ENCODE results near the gene SLC16A12.
"Not testable (repeated sequence)": the region's sequence is repeated elsewhere in the genome, so short reads cannot be mapped to it uniquely, and the experiment has no call there.

SLC16A12 gene

GRCh38 chr10:89414146-89414878 lies 121.1 kb downstream of the SLC16A12 start, which contains the start of gene IFIT5:
Gene IFIT5, plus strand, starts transcription at chr10:89414568. Its CDS starts 231 bp downstream, at chr10:89414799.
- no peak for TF ChIP-seq CTCF (IDR thresholded peaks at IDR 0.05; ENCODE audit: poor library complexity, severe bottlenecking)
- Histone ChIP-seq H3K36me3 (ENCODE audit: low read depth) (peaks cover 18% of the 10 kb centered on the region), H3K9me3 (ENCODE audit: severe bottlenecking) (no peaks in the 10 kb centered on the region), H3K27me3 (ENCODE audit: insufficient read depth, poor library complexity, severe bottlenecking) (no peaks in the 10 kb centered on the region), H3K4me3 (ENCODE audit: severe bottlenecking) (peak within 1 kb of the TSS; percentile 58), H3K4me1 (ENCODE audit: insufficient read depth, poor library complexity, severe bottlenecking) (peaks cover 4% of the 10 kb centered on the region), H3K27ac (ENCODE audit: poor library complexity, severe bottlenecking) (peak within 1 kb of the TSS; percentile 54)
- peak; percentile 91 for ATAC-seq (ENCODE audit: low read depth)
- DNase-seq (ENCODE audit: low spot score): peak; percentile 49

- TF ChIP-seq CTCF (IDR thresholded peaks at IDR 0.05; ENCODE audit: poor library complexity, severe bottlenecking): no peak
- Histone ChIP-seq H3K4me3 (ENCODE audit: severe bottlenecking) (no peak overlapping the region), H3K27me3 (ENCODE audit: insufficient read depth, poor library complexity, severe bottlenecking) (no peaks in the 10 kb centered on the region), H3K27ac (ENCODE audit: poor library complexity, severe bottlenecking) (peak overlapping the region; percentile 54), H3K4me1 (ENCODE audit: insufficient read depth, poor library complexity, severe bottlenecking) (no peaks in the 10 kb centered on the region), H3K9me3 (ENCODE audit: severe bottlenecking) (no peaks in the 10 kb centered on the region), H3K36me3 (ENCODE audit: low read depth) (peaks cover 12% of the 10 kb centered on the region)
- ATAC-seq (ENCODE audit: low read depth) (no peak), DNase-seq (ENCODE audit: low spot score) (no peak)
Observed at GRCh38 chr10:89413398-89413912, 121.9 kb downstream of the SLC16A12 start.

GRCh38 chr10:89412276-89412675 lies 123.1 kb downstream of the SLC16A12 start:
- H3K4me1 ChIP-seq (ENCODE audit: insufficient read depth, poor library complexity, severe bottlenecking); H3K4me3 ChIP-seq (ENCODE audit: severe bottlenecking); H3K36me3 ChIP-seq (ENCODE audit: low read depth); ATAC-seq (ENCODE audit: low read depth); H3K9me3 ChIP-seq (ENCODE audit: severe bottlenecking); H3K27ac ChIP-seq (ENCODE audit: poor library complexity, severe bottlenecking); H3K27me3 ChIP-seq (ENCODE audit: insufficient read depth, poor library complexity, severe bottlenecking); DNase-seq (ENCODE audit: low spot score): not testable (repeated sequence)

GRCh38 chr10:89411135-89411534 lies 124.3 kb downstream of the SLC16A12 start:
- H3K9me3 ChIP-seq (ENCODE audit: severe bottlenecking); H3K36me3 ChIP-seq (ENCODE audit: low read depth); DNase-seq (ENCODE audit: low spot score); H3K27me3 ChIP-seq (ENCODE audit: insufficient read depth, poor library complexity, severe bottlenecking); H3K4me3 ChIP-seq (ENCODE audit: severe bottlenecking); H3K27ac ChIP-seq (ENCODE audit: poor library complexity, severe bottlenecking); ATAC-seq (ENCODE audit: low read depth); H3K4me1 ChIP-seq (ENCODE audit: insufficient read depth, poor library complexity, severe bottlenecking): not testable (repeated sequence)

GRCh38 chr10:89410551-89410950 lies 124.8 kb downstream of the SLC16A12 start:
- not testable (repeated sequence) for ATAC-seq (ENCODE audit: low read depth); DNase-seq (ENCODE audit: low spot score); H3K4me1 ChIP-seq (ENCODE audit: insufficient read depth, poor library complexity, severe bottlenecking)

GRCh38 chr10:89409282-89409681 lies 126.1 kb downstream of the SLC16A12 start:
- H3K4me1 ChIP-seq (ENCODE audit: insufficient read depth, poor library complexity, severe bottlenecking); H3K27me3 ChIP-seq (ENCODE audit: insufficient read depth, poor library complexity, severe bottlenecking); H3K4me3 ChIP-seq (ENCODE audit: severe bottlenecking); ATAC-seq (ENCODE audit: low read depth); H3K36me3 ChIP-seq (ENCODE audit: low read depth); H3K9me3 ChIP-seq (ENCODE audit: severe bottlenecking); H3K27ac ChIP-seq (ENCODE audit: poor library complexity, severe bottlenecking); DNase-seq (ENCODE audit: low spot score): not testable (repeated sequence)

More at GRCh38 chr10:89410551-89410950, 124.8 kb downstream of the SLC16A12 start:
- H3K9me3 ChIP-seq (ENCODE audit: severe bottlenecking); H3K36me3 ChIP-seq (ENCODE audit: low read depth); H3K4me3 ChIP-seq (ENCODE audit: severe bottlenecking); H3K27ac ChIP-seq (ENCODE audit: poor library complexity, severe bottlenecking); H3K27me3 ChIP-seq (ENCODE audit: insufficient read depth, poor library complexity, severe bottlenecking): not testable (repeated sequence)

GRCh38 chr10:89407792-89408191 lies 127.6 kb downstream of the SLC16A12 start:
- H3K9me3 ChIP-seq (ENCODE audit: severe bottlenecking); H3K27me3 ChIP-seq (ENCODE audit: insufficient read depth, poor library complexity, severe bottlenecking); DNase-seq (ENCODE audit: low spot score); H3K36me3 ChIP-seq (ENCODE audit: low read depth); H3K4me3 ChIP-seq (ENCODE audit: severe bottlenecking); H3K4me1 ChIP-seq (ENCODE audit: insufficient read depth, poor library complexity, severe bottlenecking); ATAC-seq (ENCODE audit: low read depth); H3K27ac ChIP-seq (ENCODE audit: poor library complexity, severe bottlenecking): not testable (repeated sequence)

GRCh38 chr10:89406178-89406577 lies 129.2 kb downstream of the SLC16A12 start:
- not testable (repeated sequence) for H3K27me3 ChIP-seq (ENCODE audit: insufficient read depth, poor library complexity, severe bottlenecking); H3K27ac ChIP-seq (ENCODE audit: poor library complexity, severe bottlenecking); DNase-seq (ENCODE audit: low spot score); H3K4me1 ChIP-seq (ENCODE audit: insufficient read depth, poor library complexity, severe bottlenecking); H3K36me3 ChIP-seq (ENCODE audit: low read depth); H3K4me3 ChIP-seq (ENCODE audit: severe bottlenecking); ATAC-seq (ENCODE audit: low read depth); H3K9me3 ChIP-seq (ENCODE audit: severe bottlenecking)

Data from RWPE2 (cell line).